NCI-H2196 treated with DMSO at 0.1 percent for 48 hours (cell line): Measurements from ENCODE around the gene SLC25A23.
"Not testable (repeated sequence)": the region's sequence is repeated elsewhere in the genome, so short reads cannot be mapped to it uniquely, and the experiment has no call there.

Experiments used
- DNase-seq: peaks from one replicate; lab custom pipeline; 2025; ENCODE audit not compliant: unreplicated experiment; lab: John Stamatoyannopoulos, UW

SLC25A23 gene

GRCh38 chr19:6459262-6460098 lies at the start of gene SLC25A23:
Gene SLC25A23, minus strand, starts transcription at chr19:6459792. Its CDS starts 164 bp downstream, at chr19:6459628.
- no peak for DNase-seq

GRCh38 chr19:6508028-6508771 lies 48.6 kb upstream of the SLC25A23 start:
- not testable (repeated sequence) for DNase-seq

GRCh38 chr19:6503407-6504201 lies 44.0 kb upstream of the SLC25A23 start:
- DNase-seq: no peak

GRCh38 chr19:6501740-6502648 lies 42.4 kb upstream of the SLC25A23 start, which contains the start of gene TUBB4A:
Gene TUBB4A, minus strand, starts transcription at chr19:6502309. Its CDS starts 97 bp downstream, at chr19:6502212.
- no peak for DNase-seq

- DNase-seq: no peak
Measured at GRCh38 chr19:6500837-6501739, 41.5 kb upstream of the SLC25A23 start.

GRCh38 chr19:6499052-6499790 lies 39.6 kb upstream of the SLC25A23 start:
- no peak for DNase-seq

- DNase-seq: no peak
Measured at GRCh38 chr19:6498294-6499036, 38.9 kb upstream of the SLC25A23 start.

- no peak for DNase-seq
Measured at GRCh38 chr19:6495947-6496346, 36.4 kb upstream of the SLC25A23 start.

- DNase-seq: no peak
Measured at GRCh38 chr19:6494438-6495036, 34.9 kb upstream of the SLC25A23 start.

- no peak for DNase-seq
Measured at GRCh38 chr19:6491802-6492592, 32.4 kb upstream of the SLC25A23 start.

GRCh38 chr19:6490134-6490533 lies 30.5 kb upstream of the SLC25A23 start:
- no peak for DNase-seq

- DNase-seq: no peak
Measured at GRCh38 chr19:6489278-6490061, 29.9 kb upstream of the SLC25A23 start.

GRCh38 chr19:6484831-6485230 lies 25.2 kb upstream of the SLC25A23 start:
- no peak for DNase-seq

- DNase-seq: no peak
Measured at GRCh38 chr19:6484230-6484629, 24.6 kb upstream of the SLC25A23 start.

- DNase-seq: no peak
Measured at GRCh38 chr19:6483235-6483634, 23.6 kb upstream of the SLC25A23 start.

- DNase-seq: no peak
Measured at GRCh38 chr19:6482343-6482686, 22.7 kb upstream of the SLC25A23 start.
